Measurements from ENCODE around the gene XPO4. TPM values are rescaled to one million over a fixed set of nuclear protein-coding genes. Genes with fewer than 3 reads are reported as not detected.
A peak's percentile ranks its signal among the peaks of the same experiment; 100 is the strongest.

XPO4 gene
- total RNA-seq, 2 donors from 2014 or later: 10.5 to 13.6 TPM

DNA sequence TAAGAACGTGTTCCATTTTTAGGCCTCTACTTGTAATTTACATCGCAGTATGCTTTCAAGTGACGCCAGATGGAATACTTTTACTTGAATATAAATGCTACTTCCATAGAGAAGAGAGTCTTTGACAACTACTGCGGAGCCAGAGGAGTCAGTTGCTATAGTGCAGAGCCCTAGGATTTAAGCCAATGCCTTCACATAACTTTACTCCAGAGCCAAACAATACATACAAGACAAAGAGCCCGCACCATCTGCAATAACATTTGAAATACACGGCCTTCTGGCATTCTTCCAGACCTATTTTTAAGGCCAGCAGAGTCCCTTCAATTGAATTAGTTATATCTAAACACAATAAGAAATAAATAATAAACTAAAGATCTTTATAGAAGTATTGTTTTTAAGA is 59.4 kb downstream of the XPO4 start:
- no peak for ATAC-seq
- no peak for DNase-seq

DNA sequence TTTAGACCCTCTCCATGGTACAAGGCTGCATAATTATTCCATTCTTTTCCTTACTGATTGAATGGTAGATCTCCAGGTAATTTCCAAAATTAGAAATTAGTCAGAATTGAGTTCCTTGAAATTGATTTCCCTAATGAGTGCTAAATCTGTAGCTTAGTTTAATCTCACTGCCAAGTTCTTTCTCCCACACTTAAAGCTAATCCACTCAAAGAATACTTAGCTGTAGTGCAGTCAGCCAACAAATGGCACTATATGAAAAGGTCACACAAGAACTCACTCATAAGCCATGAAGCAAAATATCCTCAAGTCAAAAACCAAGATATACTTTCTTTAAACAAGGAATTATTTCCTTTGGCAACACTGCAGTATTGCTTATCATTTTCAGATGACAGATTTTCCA is 62.0 kb downstream of the XPO4 start:
- ATAC-seq (no peak), DNase-seq (no peak)
- intact Hi-C loops (cut with DNase I, micrococcal nuclease): no loop called here

More for the DNA sequence above, 59.4 kb downstream of the XPO4 start:
- intact Hi-C loops (cut with DNase I, micrococcal nuclease): no loop called here

DNA sequence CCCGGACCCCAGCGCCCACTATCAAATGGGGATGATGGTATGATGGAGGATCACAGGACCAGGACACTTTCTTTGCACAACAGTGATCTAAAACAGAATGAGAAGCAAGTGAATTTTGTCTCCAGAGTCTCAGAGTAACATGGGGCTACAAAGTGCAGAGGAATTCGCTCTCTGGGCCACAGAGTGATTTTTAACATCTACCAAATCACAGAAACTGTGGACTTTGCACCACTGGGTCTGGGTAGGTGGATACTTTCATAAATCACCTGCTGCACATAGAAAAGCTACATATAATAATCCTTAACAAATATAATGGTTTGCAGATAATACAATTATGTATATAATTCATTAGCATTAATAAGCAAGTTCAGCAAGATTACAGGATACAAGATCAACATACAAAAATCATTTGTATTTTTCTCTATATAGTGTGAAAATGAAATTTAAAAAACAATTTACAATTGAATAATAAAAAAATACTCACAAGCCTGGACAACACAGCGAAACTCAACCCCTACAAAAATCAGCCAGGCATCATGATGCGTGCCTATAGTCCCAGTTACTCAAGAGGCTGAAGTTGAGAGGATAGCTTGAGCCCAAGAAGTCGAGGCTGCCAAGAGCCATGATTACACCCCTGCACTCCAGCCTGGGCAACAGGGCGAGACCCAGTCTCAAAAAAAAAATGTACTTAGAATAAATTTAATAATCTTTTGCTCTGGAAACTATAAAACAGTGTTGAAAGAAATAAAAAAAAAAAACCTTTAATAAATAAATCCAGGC is 68.5 kb downstream of the XPO4 start:
- no peak for ATAC-seq
- intact Hi-C loops (cut with DNase I, micrococcal nuclease): no loop called here
- DNase-seq: no peak

DNA sequence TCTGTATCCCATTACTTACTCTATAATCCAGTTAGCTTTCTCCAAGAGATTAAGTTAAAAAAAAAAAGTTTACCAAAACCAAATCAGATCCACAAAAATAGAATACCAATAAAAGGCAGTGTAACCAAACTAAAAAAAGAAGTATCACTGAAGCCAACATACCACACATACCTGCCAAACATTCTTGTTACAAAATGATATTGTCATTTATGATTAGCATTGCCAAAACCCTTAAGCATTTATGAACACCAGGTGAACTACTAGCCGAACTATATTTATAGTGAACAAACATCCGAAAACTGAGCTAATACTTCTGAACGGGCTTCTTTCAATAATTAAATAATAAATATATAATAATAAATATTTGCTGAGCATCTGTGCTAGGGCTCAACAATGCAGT is 69.7 kb downstream of the XPO4 start:
- DNase-seq (no peak), ATAC-seq (no peak)
- intact Hi-C loops (cut with DNase I, micrococcal nuclease): no loop called here

DNA sequence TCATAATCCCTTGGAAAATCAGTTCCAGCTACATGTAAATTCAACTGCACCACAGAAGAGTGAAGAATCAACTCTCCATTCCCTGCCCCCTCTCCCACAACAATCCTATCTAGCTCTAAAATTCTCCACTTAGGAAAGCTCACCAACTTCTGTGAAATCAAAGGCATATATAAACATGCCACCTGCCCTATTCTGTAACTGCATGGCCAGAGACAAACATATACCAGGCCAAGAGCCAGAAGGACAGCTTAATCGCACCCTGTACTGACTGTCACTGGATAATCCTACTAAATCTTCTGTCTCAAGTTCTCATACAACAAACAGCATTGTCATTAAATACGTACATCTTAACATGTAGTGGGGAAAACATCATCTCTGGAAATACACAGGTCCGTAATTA is 70.6 kb downstream of the XPO4 start:
- intact Hi-C loops (cut with DNase I, micrococcal nuclease): no loop called here
- ATAC-seq: peak; percentile 30
- DNase-seq: no peak

DNA sequence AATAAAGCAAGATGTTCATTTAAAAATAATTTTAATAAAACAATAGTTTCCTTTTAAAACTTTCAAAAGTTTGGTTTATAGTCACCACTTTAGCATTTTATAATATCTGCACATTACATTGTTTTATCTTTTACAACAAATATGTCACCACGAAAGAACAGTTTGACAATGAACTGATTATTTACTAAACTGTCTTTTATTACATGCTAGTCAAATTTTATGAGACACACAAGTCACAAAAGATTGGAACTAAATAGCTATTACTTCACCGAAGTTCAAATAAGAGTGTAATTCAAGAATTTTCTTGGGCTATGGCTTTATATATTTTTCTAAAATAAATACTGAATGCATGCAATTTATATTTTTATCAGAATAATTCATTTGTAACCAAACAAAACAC is 71.3 kb downstream of the XPO4 start:
- no peak for DNase-seq
- ATAC-seq: no peak
- intact Hi-C loops (cut with DNase I, micrococcal nuclease): no loop called here

DNA sequence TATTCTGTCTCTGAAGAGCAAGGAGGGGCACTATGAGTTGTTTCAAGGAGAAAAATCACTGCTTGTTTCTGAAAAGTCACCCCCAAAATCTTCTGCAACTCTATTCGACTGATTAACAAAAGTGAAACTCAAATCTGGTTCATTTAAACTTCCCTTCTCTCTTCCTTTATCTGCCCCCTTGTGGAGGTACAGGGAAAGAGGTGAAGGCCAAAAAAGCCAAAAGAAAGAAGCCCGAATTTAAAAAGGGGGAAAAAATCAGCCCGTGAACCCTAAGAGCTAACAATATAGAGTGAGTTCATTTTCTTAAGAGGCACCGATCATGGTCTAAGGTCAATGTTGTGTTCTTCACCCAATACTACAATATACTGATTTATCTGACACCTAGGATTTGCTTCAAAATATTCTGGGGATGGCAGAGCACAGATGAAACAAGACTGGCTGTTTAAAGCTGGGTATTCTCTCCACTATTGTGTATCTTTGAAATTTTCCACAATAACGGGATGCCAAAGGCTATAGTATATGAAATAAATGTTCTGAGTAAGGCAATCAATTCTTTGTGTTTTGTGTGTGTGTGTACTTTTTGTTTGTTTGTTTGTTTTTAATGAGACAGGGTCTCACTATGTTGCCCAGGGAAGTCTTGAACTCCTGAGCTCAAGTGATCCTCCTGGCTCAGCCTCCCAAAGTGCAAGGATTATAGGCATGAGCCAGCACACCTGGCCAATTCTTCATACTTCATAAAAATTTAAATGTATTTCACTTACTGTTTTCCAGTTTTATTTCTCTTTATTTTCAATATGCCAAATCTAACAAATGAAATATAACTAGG is 73.8 kb downstream of the XPO4 start:
- ATAC-seq (peak; percentile 71), DNase-seq (no peak)
- intact Hi-C loops (cut with DNase I, micrococcal nuclease): loop anchor here in 1 of 2 donors (5.0 kb wide), 2 partner anchors 116 to 336 kb away; no protein-coding TSS in a partner anchor

DNA sequence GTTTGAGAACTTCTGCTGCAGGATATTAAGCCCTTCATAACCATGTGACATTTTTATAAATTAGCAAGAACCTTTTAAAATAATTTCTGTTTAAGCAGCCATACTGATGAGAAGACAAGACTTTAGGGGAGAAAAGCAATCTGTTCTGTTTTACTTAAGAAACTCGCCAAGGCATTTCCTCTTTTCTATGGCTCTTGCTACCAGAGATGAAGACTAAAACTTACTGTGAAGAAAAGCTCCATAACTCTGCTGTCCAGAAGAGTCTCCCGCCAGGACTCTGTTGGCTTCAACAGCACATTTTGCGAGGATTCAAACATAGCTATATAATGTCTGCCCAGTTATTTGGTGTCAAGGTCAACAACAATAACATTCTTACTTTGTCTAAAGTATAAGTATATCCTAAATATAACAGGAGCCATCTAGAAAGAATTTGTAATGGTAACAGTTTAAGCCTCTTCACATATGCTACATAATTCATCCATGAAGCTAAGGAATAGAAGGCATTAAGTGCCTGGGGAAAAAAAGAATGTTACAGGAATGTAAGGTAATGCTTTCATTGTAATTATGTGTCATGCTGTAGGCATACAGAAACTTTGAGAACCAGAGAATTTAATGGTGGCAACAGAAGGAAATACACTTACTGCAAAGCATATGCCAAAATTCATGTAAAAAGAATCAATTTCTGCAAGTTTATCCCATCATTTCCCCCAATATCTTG is 75.5 kb downstream of the XPO4 start:
- ATAC-seq (no peak), DNase-seq (no peak)
- intact Hi-C loops (cut with DNase I, micrococcal nuclease): loop anchor here in 1 of 2 donors (5.0 kb wide), 2 partner anchors 115 to 335 kb away; no protein-coding TSS in a partner anchor

DNA sequence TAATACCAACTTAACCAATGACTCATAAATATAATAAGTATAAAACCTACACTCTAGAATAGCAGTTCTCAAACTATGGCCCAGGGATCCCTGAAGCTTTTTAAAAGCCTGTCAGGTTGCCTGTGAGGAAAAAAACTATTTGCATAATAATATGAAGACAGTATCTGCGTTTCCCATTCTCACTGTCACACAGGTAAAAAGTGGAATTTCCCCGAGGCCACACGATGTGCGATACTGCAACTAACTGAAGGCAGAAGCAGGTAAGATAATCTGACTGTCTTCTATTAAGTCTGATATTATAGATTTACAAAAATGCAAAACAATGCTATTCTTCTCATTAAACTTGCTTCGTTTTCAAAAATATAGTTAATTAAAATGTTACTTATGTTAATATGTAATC is 76.2 kb downstream of the XPO4 start:
- ATAC-seq (no peak), DNase-seq (no peak)
- intact Hi-C loops (cut with DNase I, micrococcal nuclease): loop anchor here in 1 of 2 donors (5.0 kb wide), 2 partner anchors 114 to 334 kb away; no protein-coding TSS in a partner anchor

DNA sequence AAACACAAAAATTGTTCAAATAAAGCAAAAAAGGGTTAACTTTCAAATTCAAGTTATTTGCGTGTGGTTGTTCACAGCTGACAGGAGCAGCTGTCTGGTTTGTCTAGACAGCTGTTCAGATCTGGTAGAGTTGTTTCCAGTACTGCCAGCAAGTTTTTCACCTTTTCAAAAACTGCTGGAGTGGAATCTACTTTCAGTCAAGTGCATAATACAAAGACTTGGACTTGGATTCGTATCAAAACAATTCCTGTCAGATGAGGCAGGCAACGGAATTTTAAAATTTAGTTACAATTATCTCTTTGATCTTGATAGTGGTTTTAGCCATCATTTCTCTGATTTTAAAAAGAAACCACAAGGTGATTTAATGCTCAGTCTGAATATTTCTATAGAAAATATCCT is 77.1 kb downstream of the XPO4 start:
- DNase-seq (no peak), ATAC-seq (no peak)
- intact Hi-C loops (cut with DNase I, micrococcal nuclease): loop anchor here in 1 of 2 donors (5.0 kb wide), 2 partner anchors 113 to 333 kb away; no protein-coding TSS in a partner anchor

DNA sequence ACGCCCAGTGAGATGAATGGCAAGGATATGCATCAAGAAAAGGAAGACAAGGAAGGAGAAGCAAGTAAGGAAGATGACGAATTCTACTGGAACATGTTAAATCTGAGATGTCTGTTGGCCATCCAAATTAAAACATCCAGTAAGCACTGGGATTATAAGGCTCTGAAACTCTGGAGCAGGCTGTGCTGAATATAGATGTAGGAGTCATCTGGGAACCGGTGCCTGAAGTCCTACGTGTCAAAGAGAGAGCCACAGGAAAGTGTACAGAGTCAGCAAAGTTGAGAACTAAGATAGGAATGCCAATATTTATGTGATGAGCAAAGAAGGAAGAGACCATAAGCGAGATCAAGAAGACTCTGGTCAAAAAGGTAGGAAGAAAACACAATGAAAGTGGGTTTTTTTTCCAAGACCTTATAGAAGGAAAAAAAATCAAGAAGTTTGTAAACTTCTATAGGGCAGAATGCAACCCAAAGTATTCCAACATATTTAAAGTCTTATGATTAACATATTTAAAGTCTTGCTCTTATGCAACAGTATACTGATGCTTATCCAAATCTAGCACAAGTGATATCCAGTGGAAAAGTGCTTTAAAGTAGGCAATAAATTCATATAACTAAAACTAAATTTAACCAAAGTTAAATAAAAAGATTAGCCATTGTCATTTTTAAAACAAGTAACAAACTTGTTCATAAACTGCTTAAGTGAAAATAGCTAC is 77.6 kb downstream of the XPO4 start:
- intact Hi-C loops (cut with DNase I, micrococcal nuclease): loop anchor here in 1 of 2 donors (5.0 kb wide), 2 partner anchors 113 to 333 kb away; no protein-coding TSS in a partner anchor

DNA sequence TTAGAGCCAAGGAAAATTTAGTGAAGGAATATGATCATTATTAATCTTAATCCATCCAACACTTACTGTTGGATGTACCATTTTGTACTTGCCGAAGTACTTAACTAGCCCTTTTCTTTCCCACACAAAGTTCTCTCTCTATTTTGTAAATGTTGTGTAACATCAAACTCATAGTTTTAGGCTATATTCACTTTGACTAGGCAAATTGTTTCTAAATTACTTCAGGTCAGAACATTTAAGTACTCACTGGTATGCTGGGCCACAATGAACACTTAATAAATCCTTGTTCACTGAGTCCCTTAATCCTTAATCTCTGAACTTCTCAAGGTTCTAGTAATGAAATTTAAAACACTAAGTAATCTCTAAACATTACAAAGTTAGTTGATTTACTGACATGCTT is 79.5 kb downstream of the XPO4 start:
- ATAC-seq (no peak), DNase-seq (no peak)
- intact Hi-C loops (cut with DNase I, micrococcal nuclease): no loop called here

More for the DNA sequence above, 77.6 kb downstream of the XPO4 start:
- DNase-seq: no peak
- ATAC-seq: no peak

DNA sequence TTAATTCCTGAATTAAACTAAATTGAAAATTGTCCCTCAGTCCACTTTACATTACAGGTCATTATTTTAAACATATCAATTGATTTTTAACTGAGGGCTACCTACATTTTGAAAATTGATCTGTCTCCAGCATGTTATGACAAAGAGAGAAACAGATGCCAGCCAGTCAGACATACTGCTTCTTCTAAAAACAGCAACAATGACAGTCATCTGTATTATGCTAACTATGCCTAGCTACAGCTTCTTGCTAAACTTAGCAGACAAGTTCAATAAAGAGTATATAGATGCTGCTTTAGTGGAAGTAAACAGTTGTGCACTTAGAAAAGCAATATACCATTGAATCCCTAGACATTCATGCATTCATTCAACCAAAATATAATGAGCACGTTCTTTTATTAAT is 80.1 kb downstream of the XPO4 start:
- no peak for DNase-seq
- no peak for ATAC-seq
- intact Hi-C loops (cut with DNase I, micrococcal nuclease): no loop called here

DNA sequence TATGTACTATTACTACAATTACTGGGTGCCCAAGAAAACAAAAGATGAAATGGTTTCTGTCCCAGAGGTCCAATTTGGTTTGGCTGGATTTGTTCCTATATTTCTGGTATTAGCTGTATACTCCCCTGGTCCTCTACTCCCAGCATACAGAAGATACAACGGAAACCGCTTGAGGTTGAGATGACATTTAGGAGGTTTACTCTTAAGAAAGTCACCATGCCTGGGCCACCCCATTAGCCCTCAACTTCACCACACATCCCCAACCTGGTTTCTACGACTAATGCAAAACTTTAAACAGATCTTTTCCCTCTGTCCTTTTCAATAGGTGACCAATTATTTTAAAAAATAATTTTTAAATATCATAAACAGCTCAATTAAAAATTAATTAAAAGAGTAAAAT is 82.8 kb downstream of the XPO4 start:
- no peak for ATAC-seq
- intact Hi-C loops (cut with DNase I, micrococcal nuclease): no loop called here
- DNase-seq: no peak

DNA sequence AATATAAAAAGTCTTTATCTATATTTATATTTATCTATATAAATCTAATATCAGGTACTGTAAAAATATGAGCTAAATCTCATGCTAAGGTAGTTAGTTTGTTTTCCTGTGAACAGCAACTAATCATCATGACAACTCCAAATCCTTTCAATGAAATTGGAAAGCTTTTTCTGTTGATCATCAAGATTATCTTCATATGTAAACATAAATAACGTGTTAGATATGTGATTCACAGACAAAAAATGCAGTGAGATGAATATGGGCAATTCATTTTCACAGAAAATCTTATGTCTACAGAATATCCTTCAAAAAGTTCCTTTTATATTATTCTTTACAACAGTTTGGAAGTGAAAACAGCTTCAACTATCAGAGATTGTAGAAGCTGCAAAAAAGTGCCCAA is 87.1 kb downstream of the XPO4 start:
- ATAC-seq (no peak), DNase-seq (no peak)
- intact Hi-C loops (cut with DNase I, micrococcal nuclease): no loop called here

DNA sequence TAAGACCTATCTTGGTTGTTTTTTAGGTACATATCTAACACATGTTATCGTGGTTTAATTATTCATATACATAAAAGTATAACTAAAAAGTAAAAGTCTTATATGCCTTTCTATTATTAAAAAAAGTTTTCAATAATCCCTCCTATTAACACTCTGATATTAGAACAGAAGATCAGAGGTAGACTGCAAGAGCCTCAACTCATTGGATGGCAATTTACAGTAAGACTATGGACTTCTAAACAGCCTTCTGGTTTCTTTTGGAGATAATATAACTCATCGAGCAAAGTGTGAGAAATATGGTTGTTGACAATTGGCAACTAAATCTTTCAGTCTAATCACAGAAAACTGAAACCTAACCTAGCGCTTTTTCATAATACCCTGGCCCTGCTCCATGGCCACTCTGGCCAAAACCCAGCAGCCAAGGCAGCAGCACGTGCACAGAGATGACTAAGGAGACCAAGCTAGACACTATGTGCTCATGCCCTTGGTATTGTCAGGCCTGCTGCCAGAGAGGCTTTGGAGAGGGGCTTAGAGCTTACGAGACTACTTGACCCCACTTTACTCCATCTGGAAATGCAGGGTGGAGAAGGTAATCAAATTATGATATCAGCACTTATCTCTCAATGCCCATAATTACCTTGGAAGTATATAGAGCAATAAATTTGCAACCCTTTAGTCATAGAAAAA is 88.2 kb downstream of the XPO4 start:
- peak; percentile 62 for ATAC-seq
- peak; percentile 48 to 64 for DNase-seq
- intact Hi-C loops (cut with DNase I, micrococcal nuclease): no loop called here

DNA sequence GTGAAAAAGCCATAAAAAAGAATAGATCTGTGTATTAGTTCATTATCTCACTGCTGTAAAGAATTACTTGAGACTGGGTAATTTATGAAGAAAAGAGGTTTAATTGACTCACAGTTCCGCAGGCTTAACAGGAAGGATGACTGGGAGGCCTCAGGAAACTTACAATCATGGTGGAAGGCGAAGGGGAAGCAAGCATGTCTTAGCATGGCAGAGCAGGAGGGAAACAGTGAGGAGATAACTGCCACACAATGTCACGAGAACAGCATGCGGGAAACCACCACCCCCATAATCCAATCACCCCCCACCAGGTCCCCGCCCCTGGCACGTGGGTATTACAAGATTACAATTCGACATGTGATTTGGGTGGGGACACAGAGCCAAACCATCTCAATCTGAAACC is 89.7 kb downstream of the XPO4 start:
- ATAC-seq (no peak), DNase-seq (no peak)
- intact Hi-C loops (cut with DNase I, micrococcal nuclease): no loop called here

DNA sequence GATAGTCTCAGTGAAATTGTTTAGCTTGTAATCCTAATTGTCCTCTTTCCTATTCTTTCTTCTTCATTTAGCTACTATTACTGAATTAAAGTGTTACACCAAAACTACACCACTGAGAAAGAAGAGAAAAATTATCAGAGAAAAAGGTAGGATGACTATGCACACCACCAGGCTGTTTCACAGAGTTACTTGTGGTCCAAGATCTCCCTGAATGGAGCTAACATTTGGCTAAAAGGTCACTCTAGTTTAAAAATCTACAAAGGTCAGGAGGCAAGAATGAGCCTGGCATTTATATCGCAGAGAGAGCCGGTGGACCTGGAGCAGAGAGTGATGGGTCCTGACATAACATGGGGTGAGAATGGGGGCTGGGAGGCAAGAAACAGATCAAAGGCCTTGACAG is 91.7 kb downstream of the XPO4 start:
- DNase-seq: no peak
- intact Hi-C loops (cut with DNase I, micrococcal nuclease): no loop called here
- ATAC-seq: no peak
